ENCODE results near the gene MTHFD1L.
"Not testable (repeated sequence)": the region's sequence is repeated elsewhere in the genome, so short reads cannot be mapped to it uniquely, and the experiment has no call there.

MTHFD1L gene

DNA sequence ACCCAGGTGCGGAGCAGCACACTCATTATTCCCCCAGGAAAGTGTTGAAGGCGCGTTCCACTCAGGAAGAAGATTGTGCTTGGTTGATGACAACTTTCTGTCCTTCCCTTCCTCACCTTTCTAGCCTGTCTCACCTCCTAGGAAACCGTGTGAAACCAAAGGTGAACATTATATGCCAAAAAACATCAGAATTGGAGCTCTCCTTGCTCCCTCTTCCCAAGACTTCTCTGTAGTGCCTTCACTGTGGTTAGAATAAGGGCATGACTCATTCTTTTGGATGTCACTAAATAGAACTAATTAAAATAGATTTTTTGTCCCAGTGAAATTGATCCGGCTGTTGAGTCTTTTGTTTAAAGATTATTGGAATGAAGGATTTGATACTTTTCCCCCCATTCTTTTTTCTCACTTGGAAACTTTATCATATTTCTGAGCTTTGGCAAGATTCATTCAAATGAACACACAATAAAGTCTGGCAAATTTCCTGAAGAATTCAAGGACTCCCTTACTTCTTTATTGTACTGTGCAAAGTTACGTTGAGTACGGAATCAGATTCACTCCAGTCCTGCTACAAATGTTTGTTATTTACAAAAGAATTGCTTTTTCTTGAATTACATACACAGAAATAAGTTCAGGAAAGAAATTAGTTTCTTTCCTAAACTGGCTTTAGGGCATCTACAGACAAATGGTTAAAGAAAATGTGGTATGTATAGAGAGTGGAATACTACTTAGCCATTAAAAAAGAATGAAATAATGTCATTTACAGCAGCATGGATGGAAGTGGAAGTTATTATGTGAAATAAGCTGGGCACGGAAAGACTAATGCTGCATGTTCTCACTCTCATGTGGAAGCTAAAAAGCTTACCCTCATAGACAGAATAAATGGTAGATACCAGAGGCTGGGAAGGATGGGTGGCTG is 231.4 kb downstream of the MTHFD1L start:
- no peak for DNase-seq (ENCODE audit: low read depth)

DNA sequence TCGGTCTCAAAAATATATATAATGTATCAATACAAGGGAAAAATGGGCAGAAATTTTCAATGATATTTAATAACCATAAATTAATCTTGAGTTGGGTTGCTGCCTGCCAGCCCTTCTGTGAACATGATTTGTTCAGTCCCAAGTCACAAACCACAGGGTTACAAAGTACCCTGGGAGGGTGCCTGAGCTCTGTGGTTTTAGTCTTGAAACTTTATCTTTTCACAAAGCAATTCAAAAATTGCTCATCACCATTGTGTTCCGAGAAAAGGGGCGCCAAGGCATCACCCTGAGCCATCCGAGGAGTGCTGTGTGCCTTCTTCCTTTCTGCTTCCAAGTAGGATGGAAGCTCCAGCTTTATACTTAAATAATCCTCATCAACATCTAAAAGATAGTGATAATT is 232.7 kb downstream of the MTHFD1L start:
- DNase-seq (ENCODE audit: low read depth): no peak

GRCh38 chr6:151100326-151100725 is 234.8 kb downstream of the MTHFD1L start:
- DNase-seq (ENCODE audit: low read depth): no peak

DNA sequence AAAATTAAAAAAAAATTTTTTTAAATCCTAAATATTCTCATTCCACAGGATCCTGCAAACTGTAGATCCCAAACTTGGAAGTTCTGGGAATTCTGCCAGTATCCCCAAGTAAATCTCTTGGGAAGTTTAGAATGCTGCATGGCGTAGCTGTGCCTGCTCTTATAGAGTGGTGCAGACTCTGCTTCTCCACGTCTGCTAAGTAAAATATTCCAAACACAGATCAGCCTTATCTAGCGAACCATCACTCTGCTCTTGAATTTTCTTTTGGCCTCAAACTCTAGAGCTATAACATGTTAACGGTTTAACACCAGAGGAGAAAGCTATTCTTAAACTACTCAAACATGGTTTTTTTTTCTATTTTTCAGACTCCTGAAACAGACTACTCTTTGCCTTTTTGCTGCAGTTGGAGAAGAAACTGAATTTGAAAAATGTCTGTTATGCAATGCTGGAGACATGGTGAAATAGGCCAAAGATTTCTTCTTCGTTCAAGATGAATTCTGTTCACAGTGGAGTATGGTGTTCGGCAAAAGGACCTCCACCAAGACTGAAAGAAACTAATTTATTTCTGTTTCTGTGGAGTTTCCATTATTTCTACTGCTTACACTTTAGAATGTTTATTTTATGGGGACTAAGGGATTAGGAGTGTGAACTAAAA is 235.8 kb downstream of the MTHFD1L start:
- DNase-seq (ENCODE audit: low read depth): no peak

GRCh38 chr6:151101816-151102694 is 236.6 kb downstream of the MTHFD1L start:
- DNase-seq (ENCODE audit: low read depth): no peak

DNA sequence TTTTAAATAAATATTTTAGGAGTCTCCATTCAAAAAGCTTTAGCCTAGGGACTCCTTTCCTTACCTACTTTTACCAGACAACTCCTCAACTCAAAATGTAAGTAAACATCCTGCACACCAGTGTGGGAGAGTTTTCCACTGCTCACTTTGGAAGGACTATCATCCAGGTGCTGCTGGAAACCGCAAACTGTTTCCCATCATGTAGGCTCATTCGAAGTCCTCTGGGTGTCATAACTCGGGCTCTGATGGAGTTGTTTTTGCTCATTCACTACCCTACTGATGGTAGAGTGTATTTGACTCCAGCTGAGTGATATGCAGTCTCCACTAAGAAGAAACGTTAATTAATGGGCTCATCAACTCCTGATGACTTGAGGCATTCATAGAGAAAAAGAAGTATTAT is 237.8 kb downstream of the MTHFD1L start:
- no peak for DNase-seq (ENCODE audit: low read depth)

DNA sequence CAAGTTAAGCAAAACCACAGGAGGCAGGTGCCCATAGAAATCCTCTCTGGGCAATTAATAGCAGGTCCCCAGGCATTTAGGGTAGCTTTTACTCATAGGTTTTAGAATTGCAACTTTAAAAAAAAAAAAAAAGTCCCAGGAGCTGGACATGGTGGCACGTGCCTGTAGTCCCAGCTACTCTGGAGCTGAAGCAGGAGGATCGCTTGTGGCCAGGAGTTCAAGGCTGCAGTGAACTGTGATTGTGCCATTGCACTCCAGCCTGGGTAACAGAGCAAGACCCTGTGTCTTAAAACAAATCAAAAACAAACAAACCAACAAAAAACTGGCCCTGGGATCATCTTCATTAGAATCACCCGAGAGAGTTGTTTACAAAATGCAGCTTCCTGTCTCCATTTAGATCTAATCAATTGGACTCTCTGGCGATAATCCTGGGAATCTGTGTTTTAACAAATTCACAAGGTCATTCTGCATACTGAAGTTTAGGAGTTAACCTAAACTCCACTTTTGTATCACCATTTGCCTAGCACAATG is 242.5 kb downstream of the MTHFD1L start:
- no peak for DNase-seq (ENCODE audit: low read depth)

DNA sequence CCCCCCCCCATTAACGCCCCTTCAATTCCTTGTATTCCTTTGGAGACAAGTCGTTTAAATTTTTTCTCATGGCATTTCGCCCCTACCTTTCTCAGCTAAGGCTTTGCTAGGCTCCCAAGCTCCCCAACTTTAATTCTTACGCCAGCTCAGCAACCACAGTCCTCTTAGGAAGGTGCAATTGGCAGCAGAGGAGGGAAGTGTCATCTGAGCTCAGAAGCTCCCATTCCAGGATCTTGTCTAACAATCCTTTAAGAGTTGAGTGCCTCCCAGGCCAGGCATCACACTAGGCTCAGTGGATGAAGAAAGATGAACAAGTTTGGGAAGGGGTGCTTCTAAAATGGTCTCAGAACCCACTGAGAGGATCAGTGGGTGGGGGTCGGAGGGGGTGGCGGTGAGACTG is 243.0 kb downstream of the MTHFD1L start:
- DNase-seq (ENCODE audit: low read depth): no peak

DNA sequence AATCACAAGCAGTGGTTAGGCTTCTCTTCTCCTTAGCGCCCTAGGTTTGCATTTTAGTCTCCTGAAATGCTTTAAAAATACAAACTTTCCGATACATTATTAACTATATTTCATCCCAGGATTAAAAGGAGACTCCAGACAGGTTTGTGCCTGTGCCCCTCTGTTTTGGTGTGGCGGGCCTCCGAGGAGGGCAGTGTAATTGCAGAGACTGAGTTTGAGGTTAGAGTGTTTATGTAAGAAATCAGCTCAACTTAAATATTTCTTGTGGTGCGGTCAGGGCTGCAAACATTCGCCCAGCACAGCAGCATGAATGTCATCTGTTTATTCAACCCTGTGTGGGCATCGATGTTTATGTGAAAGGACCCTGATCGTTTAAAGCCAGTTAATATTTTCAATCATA is 243.9 kb downstream of the MTHFD1L start:
- DNase-seq (ENCODE audit: low read depth): no peak

DNA sequence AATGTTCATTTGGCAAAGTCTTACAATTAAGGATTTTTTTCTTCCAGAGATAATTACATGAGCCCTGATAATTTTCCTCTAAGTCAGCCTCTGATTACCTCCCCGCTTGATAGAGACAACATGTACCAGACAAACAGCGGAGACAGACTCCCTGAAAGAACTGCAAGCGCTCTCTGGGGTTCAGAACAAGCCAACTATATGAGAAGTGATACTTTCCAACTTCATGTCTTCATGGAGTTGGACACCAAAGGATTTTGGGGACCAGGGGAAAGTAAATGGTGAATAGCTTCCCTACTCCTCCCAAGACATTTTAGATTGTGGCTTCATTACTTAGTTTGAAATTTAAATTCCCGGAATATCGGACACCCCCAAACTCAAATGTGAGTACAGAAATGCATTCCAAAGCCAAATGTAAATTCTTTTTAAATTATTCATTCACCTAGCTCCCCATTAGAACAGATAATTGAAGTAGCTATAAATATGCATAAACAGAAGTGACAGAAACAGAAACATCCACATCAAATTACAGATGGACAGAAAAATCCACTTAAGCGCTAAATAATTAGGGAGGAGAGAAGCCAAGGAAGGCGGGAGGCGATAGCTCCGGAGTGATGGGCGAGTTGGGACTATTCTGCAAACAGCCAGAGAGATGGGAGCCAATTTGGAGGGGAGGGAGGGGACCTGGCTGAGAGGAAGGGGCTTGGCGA is 244.5 kb downstream of the MTHFD1L start:
- no peak for DNase-seq (ENCODE audit: low read depth)

DNA sequence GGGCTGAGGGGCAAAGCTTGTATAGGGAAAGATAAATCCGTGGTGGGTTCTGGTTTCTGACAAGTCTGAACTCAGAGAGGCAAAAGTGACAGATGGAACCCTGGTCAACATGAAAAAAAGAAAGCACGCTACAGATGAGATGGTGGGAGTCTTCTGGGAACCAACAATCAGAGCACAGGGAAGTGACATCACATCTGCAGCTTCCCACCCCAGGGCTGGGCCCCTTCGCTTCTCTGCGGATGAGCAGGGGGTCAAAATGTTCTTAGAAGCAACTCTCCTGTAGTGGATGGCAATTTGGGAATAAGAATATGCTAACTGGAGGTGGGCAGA is 245.0 kb downstream of the MTHFD1L start:
- DNase-seq (ENCODE audit: low read depth): no peak

- DNase-seq (ENCODE audit: low read depth): no peak
Observed at GRCh38 chr6:151111670-151112069, 246.2 kb downstream of the MTHFD1L start.

DNA sequence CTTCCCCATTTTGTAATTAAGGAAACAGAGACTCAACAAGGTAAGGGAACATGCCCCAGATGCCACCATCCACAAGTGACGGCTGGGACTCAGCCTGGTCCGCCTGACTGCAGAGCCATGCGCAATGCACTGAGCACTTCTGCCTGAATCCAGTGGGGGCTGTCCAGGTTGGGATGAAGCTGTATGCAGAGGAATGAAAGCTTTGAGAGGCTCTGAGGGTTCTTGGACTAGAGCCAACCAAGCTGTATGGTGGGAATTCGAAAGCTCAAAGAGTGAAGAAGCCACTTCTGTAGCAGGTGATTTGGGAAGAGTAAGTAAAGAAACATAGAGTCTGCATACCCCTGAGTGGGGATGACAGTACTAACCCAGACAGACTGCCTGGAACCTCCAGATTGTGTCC is 246.6 kb downstream of the MTHFD1L start:
- no peak for DNase-seq (ENCODE audit: low read depth)

DNA sequence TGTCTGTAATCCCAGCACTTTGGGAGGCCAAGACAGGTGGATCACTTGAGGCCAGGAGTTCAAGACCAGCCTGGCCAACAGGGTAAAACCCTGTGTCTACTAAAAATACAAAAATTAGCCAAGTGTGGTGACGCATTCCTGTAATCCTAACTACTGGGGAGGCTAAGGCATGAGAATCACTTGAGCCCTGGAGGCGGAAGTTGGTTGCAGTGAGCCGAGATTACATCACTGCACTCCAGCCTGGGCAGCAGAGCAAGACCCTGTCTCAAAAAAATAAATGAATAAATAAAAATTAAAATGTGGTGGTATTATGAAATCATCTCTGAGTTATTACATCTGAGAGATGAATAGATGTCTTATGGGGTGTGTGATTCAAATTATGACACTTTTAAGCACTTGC is 247.4 kb downstream of the MTHFD1L start:
- not testable (repeated sequence) for DNase-seq (ENCODE audit: low read depth)

DNA sequence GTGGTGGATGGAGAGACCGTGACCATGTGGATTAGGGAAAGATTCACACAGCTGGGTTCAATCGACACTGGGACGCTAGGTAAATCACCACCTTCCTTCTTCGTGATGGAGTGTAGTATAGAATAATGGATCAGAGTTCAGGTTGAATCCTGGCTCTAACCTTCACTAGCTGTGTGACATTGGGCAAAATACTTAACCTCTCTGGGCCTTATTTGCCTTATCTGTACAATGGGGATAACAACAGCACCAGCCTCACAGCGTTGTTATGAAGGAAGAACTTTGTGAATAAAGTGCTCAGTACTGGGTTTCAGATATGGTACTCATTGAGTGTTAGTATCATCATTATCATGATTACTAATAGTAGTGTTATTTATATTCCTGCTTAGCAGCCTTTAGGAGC is 248.1 kb downstream of the MTHFD1L start:
- DNase-seq (ENCODE audit: low read depth): no peak

DNA sequence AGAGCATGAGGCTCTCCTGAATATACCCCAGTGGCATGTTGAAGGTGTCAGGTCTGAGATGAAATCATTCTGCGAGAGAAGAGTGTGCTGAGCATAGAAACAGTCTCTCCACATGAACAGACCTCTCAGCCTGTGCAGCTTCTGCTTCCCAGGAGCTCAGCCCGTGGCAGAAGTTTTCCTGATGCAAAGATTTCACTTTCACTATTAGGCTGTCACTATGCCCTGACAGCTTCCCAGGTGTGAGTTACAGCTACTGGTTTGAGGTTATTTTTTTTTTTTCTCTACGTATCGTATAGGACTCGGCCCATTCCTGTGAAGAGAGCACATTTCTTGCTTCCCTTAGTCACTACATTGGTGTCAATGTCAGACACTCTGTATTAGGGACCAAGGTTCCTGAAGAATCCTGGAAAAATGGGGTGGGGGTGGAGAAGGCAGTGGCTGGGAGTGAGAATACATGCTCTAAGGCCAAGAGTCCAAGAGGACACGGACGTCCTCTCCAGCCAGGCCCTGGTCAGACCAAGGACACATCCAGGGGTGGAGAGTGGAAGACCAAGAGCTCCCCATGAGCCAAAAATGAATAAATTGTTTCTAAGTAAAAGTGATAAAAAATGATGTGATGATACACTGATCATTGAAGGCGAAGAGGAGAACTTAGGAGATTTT is 253.1 kb downstream of the MTHFD1L start:
- DNase-seq (ENCODE audit: low read depth): no peak

GRCh38 chr6:151119823-151120524 is 254.5 kb downstream of the MTHFD1L start:
- DNase-seq (ENCODE audit: low read depth): no peak

- no peak for DNase-seq (ENCODE audit: low read depth)
Observed at GRCh38 chr6:151121900-151122299, 256.4 kb downstream of the MTHFD1L start.

DNA sequence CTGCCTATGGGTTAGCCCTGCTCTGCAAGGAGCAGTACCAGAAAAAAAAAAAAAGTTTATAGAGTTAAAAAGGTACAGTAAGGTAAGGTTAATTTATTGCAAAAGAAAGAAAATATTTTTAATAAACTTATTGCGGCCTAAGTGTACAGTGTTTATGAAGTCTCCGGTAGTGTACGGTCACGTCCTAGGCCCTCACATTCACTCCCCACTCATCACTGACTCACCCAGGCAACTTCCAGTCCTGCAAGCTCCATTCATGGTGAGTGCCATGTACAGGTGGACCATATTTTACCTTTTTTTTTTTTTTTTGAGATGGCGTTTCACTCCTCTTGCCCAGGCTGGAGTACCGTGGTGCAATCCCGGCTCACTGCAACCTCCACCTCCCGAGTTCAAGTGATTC is 258.1 kb downstream of the MTHFD1L start:
- not testable (repeated sequence) for DNase-seq (ENCODE audit: low read depth)

- not testable (repeated sequence) for DNase-seq (ENCODE audit: low read depth)
Observed at GRCh38 chr6:151125242-151125641, 259.7 kb downstream of the MTHFD1L start.

Measured in GM04504 (cell line).